Astrocyte of the spinal cord (primary cell): Measurements from ENCODE around the gene AKAP6.

Experiments
- DNase-seq: peaks from one replicate; pipeline ENCODE4 v3.0.0; 2011; ENCODE audit warnings: low read depth, low spot score
- H3K4me3 ChIP-seq: 2 replicates; pipeline ENCODE4 v1.5.1; 2011; ENCODE audit warnings: low read depth, mild to moderate bottlenecking, low read length, moderate library complexity
- CTCF ChIP-seq: IDR thresholded peaks from 2 replicates; pipeline ENCODE4 v1.5.1; 2012; ENCODE audit warnings: low read depth, mild to moderate bottlenecking, low read length, inconsistent platforms
- in situ Hi-C: cut with HindIII; loops from 2 replicates; pipeline ENCODE4 v1.10.0; 2017; ENCODE audit warnings: low sequenced_read_pairs

The AKAP6 gene

GRCh38 chr14:32805979-32806378, 476.9 kb downstream of the AKAP6 start:
- no peak for DNase-seq
- in situ Hi-C loops = no loop called here
- no peak overlapping the region for H3K4me3 ChIP-seq
- TF ChIP-seq CTCF = no peak

GRCh38 chr14:32808644-32809043, 479.5 kb downstream of the AKAP6 start:
- no peak overlapping the region for H3K4me3 ChIP-seq
- DNase-seq = peak; percentile 76
- in situ Hi-C loops = no loop called here
- no peak for TF ChIP-seq CTCF

GRCh38 chr14:32809255-32809654, 480.2 kb downstream of the AKAP6 start:
- DNase-seq = no peak
- TF ChIP-seq CTCF = no peak
- in situ Hi-C loops = no loop called here
- no peak overlapping the region for H3K4me3 ChIP-seq

GRCh38 chr14:32813401-32813800, 484.3 kb downstream of the AKAP6 start:
- H3K4me3 ChIP-seq = no peak overlapping the region
- TF ChIP-seq CTCF = no peak
- in situ Hi-C loops = no loop called here
- peak; percentile 12 for DNase-seq

- no peak overlapping the region for H3K4me3 ChIP-seq
- no peak for TF ChIP-seq CTCF
- DNase-seq = no peak
- in situ Hi-C loops = no loop called here
These were observed 485.6 kb downstream of the AKAP6 start for GRCh38 chr14:32814721-32815120.

GRCh38 chr14:32816588-32816987, 487.5 kb downstream of the AKAP6 start:
- in situ Hi-C loops = no loop called here
- no peak for TF ChIP-seq CTCF
- H3K4me3 ChIP-seq = no peak overlapping the region
- DNase-seq = no peak

GRCh38 chr14:32817780-32818179, 488.7 kb downstream of the AKAP6 start:
- in situ Hi-C loops = no loop called here
- DNase-seq = no peak
- H3K4me3 ChIP-seq = no peak overlapping the region
- no peak for TF ChIP-seq CTCF
